AG09319 (cell line): Measurements from ENCODE around the gene DDX47.
A peak's percentile ranks its signal among the peaks of the same experiment; 100 is the strongest.

Experiments
- DNase-seq: peaks from one replicate; pipeline ENCODE4 v3.0.0-alpha.2; 2010; ENCODE audit warnings: low read depth; ENCODE audit errors: extremely low read depth
- TF ChIP-seq, protein P1 (sequence below): IDR thresholded peaks from 2 replicates; pipeline ENCODE4 v1.5.1; 2011; ENCODE audit warnings: low read depth, mild to moderate bottlenecking, inconsistent platforms, low read length, moderate library complexity

Gene DDX47

DNA sequence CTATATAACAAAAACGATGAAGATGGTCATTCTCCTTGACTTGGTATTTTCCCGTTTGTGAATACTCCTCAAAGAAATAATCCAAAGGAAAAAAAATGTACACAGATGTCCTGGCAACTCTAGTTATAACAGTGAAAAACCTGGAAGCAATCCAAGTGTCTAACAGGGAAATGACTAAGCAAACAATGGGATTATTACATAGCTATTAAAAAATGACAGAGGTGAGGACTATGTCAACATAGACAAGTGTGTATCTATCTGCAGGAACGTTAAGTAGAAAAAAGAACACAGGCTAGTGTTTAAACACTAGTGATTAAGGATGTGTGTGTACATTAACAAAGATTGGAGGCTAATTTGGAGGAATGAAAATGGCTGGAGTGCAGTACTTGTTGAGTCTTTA lies 33.6 kb upstream of the DDX47 start:
- TF ChIP-seq, protein P1, sequence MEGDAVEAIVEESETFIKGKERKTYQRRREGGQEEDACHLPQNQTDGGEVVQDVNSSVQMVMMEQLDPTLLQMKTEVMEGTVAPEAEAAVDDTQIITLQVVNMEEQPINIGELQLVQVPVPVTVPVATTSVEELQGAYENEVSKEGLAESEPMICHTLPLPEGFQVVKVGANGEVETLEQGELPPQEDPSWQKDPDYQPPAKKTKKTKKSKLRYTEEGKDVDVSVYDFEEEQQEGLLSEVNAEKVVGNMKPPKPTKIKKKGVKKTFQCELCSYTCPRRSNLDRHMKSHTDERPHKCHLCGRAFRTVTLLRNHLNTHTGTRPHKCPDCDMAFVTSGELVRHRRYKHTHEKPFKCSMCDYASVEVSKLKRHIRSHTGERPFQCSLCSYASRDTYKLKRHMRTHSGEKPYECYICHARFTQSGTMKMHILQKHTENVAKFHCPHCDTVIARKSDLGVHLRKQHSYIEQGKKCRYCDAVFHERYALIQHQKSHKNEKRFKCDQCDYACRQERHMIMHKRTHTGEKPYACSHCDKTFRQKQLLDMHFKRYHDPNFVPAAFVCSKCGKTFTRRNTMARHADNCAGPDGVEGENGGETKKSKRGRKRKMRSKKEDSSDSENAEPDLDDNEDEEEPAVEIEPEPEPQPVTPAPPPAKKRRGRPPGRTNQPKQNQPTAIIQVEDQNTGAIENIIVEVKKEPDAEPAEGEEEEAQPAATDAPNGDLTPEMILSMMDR: no peak
- DNase-seq: peak; percentile 58

DNA sequence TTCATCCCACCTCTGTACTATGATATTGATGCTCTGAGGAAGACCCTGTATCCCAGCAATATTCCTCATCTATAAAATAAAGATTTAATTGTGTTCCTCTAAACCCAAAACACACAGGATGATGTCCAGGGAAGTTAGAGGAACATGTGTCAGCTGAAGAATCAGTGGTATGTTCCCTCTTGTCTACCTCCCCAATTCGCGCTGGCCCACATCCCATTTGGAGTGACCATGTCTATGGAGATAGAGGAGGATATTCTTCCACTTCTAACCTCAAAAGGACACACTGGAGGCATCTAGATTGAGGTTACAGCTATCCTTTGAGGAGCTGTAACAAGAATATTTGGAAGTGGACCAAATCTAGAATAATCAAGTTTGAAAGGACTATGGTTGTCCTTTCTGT lies 29.0 kb upstream of the DDX47 start:
- TF ChIP-seq, protein P1: no peak
- no peak for DNase-seq

DNA sequence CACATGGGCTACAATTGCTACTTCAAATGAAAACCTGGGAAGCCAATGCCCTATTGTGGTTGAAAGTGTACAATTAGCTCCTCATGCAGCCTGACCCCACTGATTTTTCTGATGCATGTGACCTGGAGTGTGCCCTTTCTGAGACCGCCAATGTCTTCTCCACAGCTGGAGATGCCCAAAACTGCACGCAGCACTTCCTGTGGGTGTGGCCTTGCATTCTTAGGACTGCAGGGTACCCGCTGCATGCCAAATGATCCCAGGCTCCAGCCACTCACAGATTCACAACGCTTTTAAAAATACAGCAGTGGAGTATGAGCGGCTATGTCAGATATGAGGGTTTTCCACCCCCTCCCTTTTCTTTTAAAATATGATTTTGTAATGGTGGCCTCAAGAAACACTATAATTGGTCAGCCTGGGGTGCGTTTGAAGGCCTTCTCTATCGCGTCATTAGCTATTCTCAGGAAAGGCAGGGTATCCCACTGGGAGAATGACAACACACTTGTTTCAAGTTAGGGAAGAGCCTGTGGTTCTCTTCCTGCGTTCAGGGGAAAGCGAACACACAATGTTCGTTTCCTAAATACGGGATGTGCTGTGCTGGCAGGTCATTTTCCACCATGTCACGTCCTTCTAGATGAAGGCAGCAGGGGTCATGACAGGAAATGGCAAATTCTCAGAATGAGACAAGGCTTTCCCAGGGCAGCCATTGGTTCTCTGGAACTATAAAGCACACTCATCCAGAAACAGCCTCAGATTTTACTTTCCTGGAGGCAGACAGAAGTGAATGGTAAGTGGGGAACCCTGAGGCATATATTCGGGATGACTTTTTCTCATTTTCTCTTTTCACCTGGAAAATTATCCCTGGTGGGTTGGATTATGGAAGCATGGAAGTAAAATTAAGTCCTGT lies 28.0 kb upstream of the DDX47 start, which contains the start of gene APOLD1:
Gene APOLD1, plus strand, starts transcription at position 749 of the 904 bp plus-strand sequence. Its CDS starts 33 bp downstream, at position 782.
- TF ChIP-seq, protein P1: no peak
- DNase-seq: no peak

DNA sequence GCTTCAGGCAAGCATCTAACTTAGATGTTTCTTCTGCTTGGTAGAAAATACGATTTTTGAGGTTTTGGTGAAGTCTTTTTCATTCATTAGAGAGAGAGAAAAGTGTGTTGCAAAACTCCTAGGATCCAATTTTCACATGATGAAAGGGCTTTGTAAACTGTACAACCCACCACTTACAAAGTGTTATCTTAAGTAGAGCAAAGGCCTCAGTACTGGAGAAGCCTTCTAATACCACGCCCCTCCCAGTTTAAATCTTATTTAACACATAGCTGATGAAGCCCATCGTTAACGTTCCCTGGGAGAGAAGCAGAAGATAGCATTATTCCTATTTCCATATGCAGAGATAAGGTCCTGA lies 26.8 kb upstream of the DDX47 start:
- TF ChIP-seq, protein P1: no peak
- no peak for DNase-seq

DNA sequence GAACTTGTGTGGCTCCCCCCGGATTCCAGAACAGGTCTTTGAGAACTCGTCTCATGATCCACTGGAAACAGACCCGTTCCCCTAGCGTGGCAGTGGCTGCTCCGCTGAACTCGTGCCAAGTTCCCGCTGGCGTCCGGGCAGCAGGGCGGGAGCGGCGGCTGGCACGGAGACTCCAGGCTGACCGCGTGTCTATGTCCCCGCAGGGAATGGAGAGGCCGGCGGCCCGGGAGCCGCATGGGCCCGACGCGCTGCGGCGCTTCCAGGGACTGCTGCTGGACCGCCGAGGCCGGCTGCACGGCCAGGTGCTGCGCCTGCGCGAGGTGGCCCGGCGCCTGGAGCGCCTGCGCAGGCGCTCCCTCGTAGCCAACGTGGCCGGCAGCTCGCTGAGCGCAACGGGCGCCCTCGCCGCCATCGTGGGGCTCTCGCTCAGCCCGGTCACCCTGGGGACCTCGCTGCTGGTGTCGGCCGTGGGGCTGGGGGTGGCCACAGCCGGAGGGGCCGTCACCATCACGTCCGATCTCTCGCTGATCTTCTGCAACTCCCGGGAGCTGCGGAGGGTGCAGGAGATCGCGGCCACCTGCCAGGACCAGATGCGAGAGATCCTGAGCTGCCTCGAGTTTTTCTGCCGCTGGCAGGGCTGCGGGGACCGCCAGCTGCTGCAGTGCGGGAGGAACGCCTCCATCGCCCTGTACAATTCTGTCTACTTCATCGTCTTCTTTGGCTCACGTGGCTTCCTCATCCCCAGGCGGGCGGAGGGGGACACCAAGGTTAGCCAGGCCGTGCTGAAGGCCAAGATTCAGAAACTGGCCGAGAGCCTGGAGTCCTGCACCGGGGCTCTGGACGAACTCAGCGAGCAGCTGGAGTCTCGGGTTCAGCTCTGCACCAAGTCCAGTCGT lies 26.2 kb upstream of the DDX47 start:
- TF ChIP-seq, protein P1: no peak
- DNase-seq: peak; percentile 41

DNA sequence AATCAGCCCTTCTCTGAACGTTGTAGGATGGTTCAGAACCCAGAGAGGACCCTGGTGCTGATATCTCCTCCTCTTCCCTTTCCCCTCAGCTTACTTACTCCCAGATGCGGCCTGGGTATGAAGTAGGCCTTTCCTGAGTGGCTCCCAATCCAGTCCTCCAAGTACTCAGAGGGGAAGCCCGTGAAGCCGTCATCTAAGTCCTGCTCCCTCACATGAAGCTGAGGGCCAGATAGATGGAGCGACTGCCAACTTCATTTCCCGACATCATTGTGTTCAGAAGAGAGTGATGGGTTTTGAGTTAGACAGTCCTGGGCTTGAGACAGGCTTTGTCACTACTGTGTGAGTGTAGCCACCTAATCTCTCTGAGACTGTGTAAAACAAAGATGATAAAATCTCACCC lies 25.0 kb upstream of the DDX47 start:
- no peak for DNase-seq
- TF ChIP-seq, protein P1: no peak
